BLaER1 (cell line): Measurements from ENCODE around the gene PANK4.

Experiments
- H3K27ac ChIP-seq: shearing (Covaris generic); formaldehyde crosslinking; 2 replicates; pipeline ENCODE4 v1.8.1; 2022
- H3K27me3 ChIP-seq: shearing (Covaris generic); formaldehyde crosslinking; 2 replicates; pipeline ENCODE4 v1.8.1; 2022
- H3K36me3 ChIP-seq: shearing (Covaris generic); formaldehyde crosslinking; 2 replicates; pipeline ENCODE4 v1.8.1; 2022
- H3K4me1 ChIP-seq: shearing (Covaris generic); formaldehyde crosslinking; 2 replicates; pipeline ENCODE4 v1.8.1; 2022
- H3K4me2 ChIP-seq: shearing (Covaris generic); formaldehyde crosslinking; 2 replicates; pipeline ENCODE4 v1.8.1; 2022
- H3K4me3 ChIP-seq: shearing (Covaris generic); formaldehyde crosslinking; 2 replicates; pipeline ENCODE4 v1.8.1; 2022
- H3K9ac ChIP-seq: shearing (Covaris generic); formaldehyde crosslinking; 2 replicates; pipeline ENCODE4 v1.8.1; 2022
- H3K9me3 ChIP-seq: shearing (Covaris generic); formaldehyde crosslinking; 2 replicates; pipeline ENCODE4 v1.8.1; 2022
- H4K20me1 ChIP-seq: shearing (Covaris generic); formaldehyde crosslinking; 2 replicates; pipeline ENCODE4 v1.8.1; 2022
- Cebpa-rat ChIP-seq: shearing (Covaris generic); IDR thresholded peaks from 2 replicates; pipeline ENCODE4 v1.8.1; 2022

PANK4 gene

DNA sequence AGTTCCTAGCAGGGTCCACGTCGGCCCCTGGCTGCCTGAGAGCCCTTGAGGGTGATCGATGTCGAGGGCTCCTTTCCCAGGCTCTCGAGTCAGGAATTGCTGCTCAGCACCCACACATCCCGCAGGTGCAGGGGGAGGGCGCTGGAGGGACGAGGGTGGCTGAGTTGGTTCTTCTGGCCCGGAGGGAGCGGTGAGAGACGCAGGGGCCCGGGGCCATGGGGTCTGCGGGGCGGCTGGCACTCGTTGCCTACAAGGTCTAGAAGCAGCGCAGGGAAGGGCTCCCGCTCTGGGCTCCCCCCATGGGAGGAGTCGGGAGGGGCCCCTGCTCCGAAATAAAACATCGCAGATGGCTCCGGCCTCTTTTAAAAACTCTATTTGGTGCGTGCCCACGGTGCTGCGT, 18.2 kb downstream of the PANK4 start:
- Histone ChIP-seq H3K27ac (no peak overlapping the region), H3K9me3 (no peaks in the 10 kb centered on the region), H3K36me3 (peaks cover 64% of the 10 kb centered on the region), H3K4me2 (no peak overlapping the region), H3K9ac (no peak overlapping the region), H3K4me3 (no peak overlapping the region), H3K4me1 (peaks cover 37% of the 10 kb centered on the region), H4K20me1 (peaks cover 82% of the 10 kb centered on the region), H3K27me3 (no peaks in the 10 kb centered on the region)
- TF ChIP-seq Cebpa-rat = no peak

- H3K4me3 ChIP-seq = no peak overlapping the region
- H3K9ac ChIP-seq = no peak overlapping the region
- TF ChIP-seq Cebpa-rat = no peak
- H3K27ac ChIP-seq = no peak overlapping the region
- H3K9me3 ChIP-seq = no peaks in the 10 kb centered on the region
- H4K20me1 ChIP-seq = peaks cover 77% of the 10 kb centered on the region
- peaks cover 33% of the 10 kb centered on the region for H3K4me1 ChIP-seq
- no peaks in the 10 kb centered on the region for H3K27me3 ChIP-seq
- no peak overlapping the region for H3K4me2 ChIP-seq
- peaks cover 60% of the 10 kb centered on the region for H3K36me3 ChIP-seq
These were observed 18.6 kb downstream of the PANK4 start for GRCh38 chr1:2507744-2508155.

DNA sequence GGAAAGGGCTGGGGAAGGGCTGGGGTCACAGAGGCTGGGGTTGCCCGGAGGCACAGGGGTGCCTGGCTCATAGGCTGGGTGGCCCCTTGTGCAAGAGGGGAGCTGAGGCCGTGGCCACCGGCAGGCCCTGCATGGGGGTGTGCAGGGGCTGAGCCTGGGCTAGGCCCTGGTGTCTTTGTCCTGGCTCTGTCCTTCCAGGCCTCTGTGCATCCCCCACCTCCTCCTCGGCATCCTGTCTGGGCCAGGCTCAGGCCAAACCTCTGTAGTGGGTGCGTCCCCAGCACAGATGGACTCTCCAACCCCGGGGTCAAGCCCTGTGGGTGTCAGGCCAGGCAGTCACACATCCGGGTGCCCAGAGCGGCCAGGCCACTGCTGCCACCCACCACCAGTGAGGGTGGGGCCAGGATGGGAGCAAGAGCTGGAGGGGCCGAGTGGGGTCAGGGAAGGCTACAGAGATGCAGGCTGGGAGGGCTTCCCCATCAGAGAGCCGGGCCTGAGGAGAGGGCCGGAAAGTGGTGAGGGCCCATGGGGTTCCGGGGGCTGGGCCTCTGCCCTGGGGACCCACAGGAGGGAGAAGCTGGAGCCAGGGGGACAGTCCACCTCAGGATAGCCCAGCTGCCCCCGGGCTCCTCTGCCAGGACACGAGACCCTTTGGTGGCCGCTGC, 19.4 kb downstream of the PANK4 start:
- TF ChIP-seq Cebpa-rat = no peak
- Histone ChIP-seq H3K4me2 (no peak overlapping the region), H3K4me3 (no peak overlapping the region), H3K27ac (no peak overlapping the region), H4K20me1 (peaks cover 70% of the 10 kb centered on the region), H3K9me3 (no peaks in the 10 kb centered on the region), H3K27me3 (no peaks in the 10 kb centered on the region), H3K4me1 (peaks cover 34% of the 10 kb centered on the region), H3K36me3 (peaks cover 53% of the 10 kb centered on the region), H3K9ac (no peak overlapping the region)

DNA sequence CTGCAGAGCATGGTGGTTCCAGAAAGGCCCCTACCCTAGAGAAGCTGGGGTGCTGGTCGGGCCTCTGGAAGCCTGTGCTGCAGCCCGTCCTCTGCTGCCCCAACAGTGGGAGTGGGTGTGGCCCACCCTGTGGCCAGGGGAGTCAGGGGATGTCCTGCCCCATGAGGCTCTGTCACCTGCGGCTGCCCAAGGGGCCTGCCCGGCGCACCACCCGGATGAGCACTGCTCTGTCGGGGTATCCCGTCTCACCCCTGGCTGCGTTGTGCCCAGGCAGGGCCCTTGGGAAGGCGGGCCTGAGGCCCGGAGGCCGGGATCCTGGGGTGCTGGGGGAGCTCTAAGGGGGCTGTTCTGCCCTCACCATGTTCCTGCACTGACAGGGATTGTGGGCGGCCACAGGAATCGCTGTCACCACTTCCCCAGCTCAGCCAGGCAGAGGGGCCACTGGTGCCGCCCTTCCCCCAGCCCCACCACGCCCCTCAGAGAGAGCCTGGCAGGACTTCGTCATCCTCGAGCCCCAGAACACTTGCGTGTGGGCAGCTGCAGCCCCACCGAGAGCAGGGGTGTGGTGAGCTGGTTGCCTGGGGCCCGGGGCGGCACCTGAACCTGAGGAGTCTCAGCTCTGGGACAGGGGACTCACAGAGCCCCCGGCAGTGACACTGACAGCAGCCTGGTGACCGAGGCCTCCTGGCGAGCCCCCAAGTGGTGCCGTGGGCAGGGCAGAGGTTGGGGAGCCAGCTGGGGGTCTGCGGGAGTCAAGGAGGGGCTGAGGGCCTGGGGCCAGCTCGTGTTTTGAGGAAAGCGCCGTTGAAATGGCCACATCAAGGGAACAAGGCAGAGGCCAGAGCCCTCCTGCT, 20.2 kb downstream of the PANK4 start:
- H3K4me2 ChIP-seq = peak overlapping the region; percentile 16
- no peaks in the 10 kb centered on the region for H3K9me3 ChIP-seq
- TF ChIP-seq Cebpa-rat = no peak
- no peaks in the 10 kb centered on the region for H3K27me3 ChIP-seq
- H3K9ac ChIP-seq = no peak overlapping the region
- peaks cover 45% of the 10 kb centered on the region for H3K36me3 ChIP-seq
- no peak overlapping the region for H3K27ac ChIP-seq
- H3K4me1 ChIP-seq = peaks cover 42% of the 10 kb centered on the region
- H4K20me1 ChIP-seq = peaks cover 65% of the 10 kb centered on the region
- no peak overlapping the region for H3K4me3 ChIP-seq

DNA sequence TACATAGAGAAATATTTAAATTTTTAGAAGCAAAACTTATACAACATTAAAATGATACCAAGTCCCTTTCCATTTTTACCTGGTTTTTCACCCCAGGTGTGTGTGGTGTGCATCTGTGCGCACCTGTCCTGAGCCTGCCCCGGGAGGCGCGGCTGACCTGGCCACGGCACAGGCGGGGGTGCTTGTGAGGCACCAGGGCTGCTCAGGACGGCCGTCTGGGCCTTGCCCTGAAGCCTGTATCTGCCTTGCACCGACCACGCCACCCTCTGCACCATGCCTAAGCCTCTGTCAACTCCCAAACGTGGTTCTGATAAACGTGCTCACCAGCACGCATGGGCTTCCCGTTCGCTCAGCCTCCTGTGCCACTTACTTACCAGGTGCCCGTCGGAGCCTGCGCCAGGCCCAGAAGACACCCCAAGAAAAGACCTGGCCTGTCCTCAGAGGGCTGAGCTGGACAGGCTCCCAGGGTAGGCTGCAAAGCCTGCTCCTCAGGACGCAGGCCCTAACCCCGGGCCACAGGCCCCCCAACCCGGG, 20.9 kb downstream of the PANK4 start:
- Histone ChIP-seq H3K9ac (no peak overlapping the region), H3K4me2 (0 out of 2 replicates have a peak overlapping the region, but pooled peaks have one; percentile 16), H3K36me3 (peaks cover 38% of the 10 kb centered on the region), H4K20me1 (peaks cover 65% of the 10 kb centered on the region), H3K4me3 (no peak overlapping the region), H3K27ac (no peak overlapping the region), H3K27me3 (no peaks in the 10 kb centered on the region), H3K9me3 (no peaks in the 10 kb centered on the region), H3K4me1 (peaks cover 48% of the 10 kb centered on the region)
- TF ChIP-seq Cebpa-rat = no peak

DNA sequence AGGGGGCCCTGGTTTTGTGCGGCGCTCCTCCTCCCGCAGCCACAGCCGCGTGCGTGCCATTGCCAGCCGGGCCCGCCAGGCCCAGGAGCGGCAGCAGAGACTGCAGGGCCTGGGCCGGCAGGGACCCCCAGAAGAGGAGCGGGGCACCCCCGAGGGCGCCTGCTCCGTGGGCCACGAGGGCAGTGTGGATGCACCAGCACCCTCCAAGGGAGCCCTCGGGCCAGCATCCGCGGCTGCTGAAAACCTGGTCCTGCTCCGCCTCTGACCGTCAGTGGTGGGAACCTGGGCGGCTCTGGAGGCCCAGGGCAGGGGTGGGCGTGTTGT, 21.5 kb downstream of the PANK4 start:
- Histone ChIP-seq H4K20me1 (peaks cover 60% of the 10 kb centered on the region), H3K9me3 (no peaks in the 10 kb centered on the region), H3K4me2 (peak overlapping the region; percentile 21; the same call in 1 of the 2 replicates), H3K27ac (no peak overlapping the region), H3K27me3 (no peaks in the 10 kb centered on the region), H3K4me3 (no peak overlapping the region), H3K9ac (no peak overlapping the region), H3K36me3 (peaks cover 32% of the 10 kb centered on the region), H3K4me1 (peaks cover 54% of the 10 kb centered on the region)
- no peak for TF ChIP-seq Cebpa-rat

GRCh38 chr1:2504225-2504948, 22.0 kb downstream of the PANK4 start:
- Histone ChIP-seq H3K4me2 (peak overlapping the region; percentile 21), H3K4me1 (peaks cover 59% of the 10 kb centered on the region), H3K9me3 (no peaks in the 10 kb centered on the region), H3K9ac (no peak overlapping the region), H3K36me3 (peaks cover 27% of the 10 kb centered on the region), H3K4me3 (no peak overlapping the region), H3K27ac (no peak overlapping the region), H3K27me3 (no peaks in the 10 kb centered on the region), H4K20me1 (peaks cover 55% of the 10 kb centered on the region)
- no peak for TF ChIP-seq Cebpa-rat

DNA sequence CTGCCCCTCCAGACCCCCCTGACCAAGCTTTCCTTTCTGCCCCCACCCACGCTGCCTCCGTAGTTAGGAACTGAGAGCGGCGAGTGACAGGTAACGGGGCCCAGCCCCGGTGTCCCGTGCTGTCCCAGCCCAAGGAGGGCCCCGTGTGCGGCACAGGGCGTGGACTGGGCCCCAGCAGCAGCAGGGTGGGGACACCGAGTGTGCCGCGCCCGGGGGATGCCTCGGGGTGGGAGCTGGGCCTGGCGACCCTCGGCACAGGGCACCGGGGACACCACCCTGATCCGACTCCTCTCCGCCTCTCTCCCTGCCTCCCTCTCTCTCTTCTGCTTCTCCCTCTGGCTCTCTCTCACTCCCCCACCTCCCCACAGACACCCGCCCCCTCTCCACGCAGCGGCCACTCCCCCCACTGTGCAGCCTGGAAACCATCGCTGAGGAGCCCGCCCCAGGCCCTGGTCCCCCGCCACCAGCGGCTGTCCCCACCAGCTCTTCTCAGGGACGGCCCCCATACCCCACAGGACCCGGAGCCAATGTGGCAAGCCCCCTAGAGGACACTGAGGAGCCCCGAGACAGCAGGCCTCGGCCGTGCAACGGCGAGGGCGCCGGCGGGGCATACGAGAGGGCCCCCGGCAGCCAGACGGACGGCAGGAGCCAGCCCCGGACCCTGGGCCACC, 22.7 kb downstream of the PANK4 start:
- no peak overlapping the region for H3K9ac ChIP-seq
- H3K27ac ChIP-seq = no peak overlapping the region
- H3K4me1 ChIP-seq = peaks cover 66% of the 10 kb centered on the region
- H3K4me3 ChIP-seq = no peak overlapping the region
- no peak overlapping the region for H3K4me2 ChIP-seq
- H4K20me1 ChIP-seq = peaks cover 48% of the 10 kb centered on the region
- no peaks in the 10 kb centered on the region for H3K27me3 ChIP-seq
- TF ChIP-seq Cebpa-rat = no peak
- H3K9me3 ChIP-seq = no peaks in the 10 kb centered on the region
- H3K36me3 ChIP-seq = peaks cover 20% of the 10 kb centered on the region

- Histone ChIP-seq H4K20me1 (peaks cover 40% of the 10 kb centered on the region), H3K27ac (no peak overlapping the region), H3K36me3 (peaks cover 12% of the 10 kb centered on the region), H3K9ac (no peak overlapping the region), H3K9me3 (no peaks in the 10 kb centered on the region), H3K4me2 (peak overlapping the region; percentile 73; the same call in 1 of the 2 replicates), H3K4me3 (no peak overlapping the region), H3K27me3 (no peaks in the 10 kb centered on the region), H3K4me1 (peaks cover 74% of the 10 kb centered on the region)
- no peak for TF ChIP-seq Cebpa-rat
These were observed 23.5 kb downstream of the PANK4 start for GRCh38 chr1:2502661-2503553.
